ENCODE measurements around the gene ABCC2. TPM values are rescaled to one million over a fixed set of nuclear protein-coding genes. Genes with fewer than 3 reads are reported as not detected.
"Not testable (repeated sequence)": the region's sequence is repeated elsewhere in the genome, so short reads cannot be mapped to it uniquely, and the experiment has no call there.

The ABCC2 gene
- total RNA-seq, 1 donor from 2014 or later, result 0.32 TPM

GRCh38 chr10:99894613-99895012, 112.2 kb downstream of the ABCC2 start:
- DNase-seq (ENCODE audit: low read depth), result no peak

- DNase-seq (ENCODE audit: low read depth), result not testable (repeated sequence)
These were observed 112.6 kb downstream of the ABCC2 start for GRCh38 chr10:99895066-99895465.

GRCh38 chr10:99895867-99896266, 113.4 kb downstream of the ABCC2 start:
- DNase-seq (ENCODE audit: low read depth), result no peak

Other genes starting within 250 kb of the ABCC2 start
- 0.21 TPM in 1 of 2 replicates, not detected in the other for gene NKX2-3, start 249.7 kb upstream of the ABCC2 start, total RNA-seq
- gene SLC25A28, start 162.2 kb upstream of the ABCC2 start, total RNA-seq, result 20.7 and 20.9 TPM in 2 replicates
- gene ENTPD7, start 123.1 kb upstream of the ABCC2 start, total RNA-seq, result 7.8 and 9.3 TPM in 2 replicates
- 40.1 and 40.2 TPM in 2 replicates for gene COX15, start 50.5 kb upstream of the ABCC2 start, total RNA-seq
- 28.1 and 32.7 TPM in 2 replicates for gene CUTC, start 50.4 kb upstream of the ABCC2 start, total RNA-seq
- 12.8 and 16.1 TPM in 2 replicates for gene DNMBP, start 227.3 kb downstream of the ABCC2 start, total RNA-seq